ENCODE results near the gene ZNF232. TPM values are rescaled to one million over a fixed set of nuclear protein-coding genes. Genes with fewer than 3 reads are reported as not detected.
"Not testable (repeated sequence)": the region's sequence is repeated elsewhere in the genome, so short reads cannot be mapped to it uniquely, and the experiment has no call there.

Gene ZNF232
- total RNA-seq, 5 donors from 2014 or later (not counting 1 experiment from before 2014, with no cell fraction given), result 7.3 to 20.9 (median 14.2) TPM

DNA sequence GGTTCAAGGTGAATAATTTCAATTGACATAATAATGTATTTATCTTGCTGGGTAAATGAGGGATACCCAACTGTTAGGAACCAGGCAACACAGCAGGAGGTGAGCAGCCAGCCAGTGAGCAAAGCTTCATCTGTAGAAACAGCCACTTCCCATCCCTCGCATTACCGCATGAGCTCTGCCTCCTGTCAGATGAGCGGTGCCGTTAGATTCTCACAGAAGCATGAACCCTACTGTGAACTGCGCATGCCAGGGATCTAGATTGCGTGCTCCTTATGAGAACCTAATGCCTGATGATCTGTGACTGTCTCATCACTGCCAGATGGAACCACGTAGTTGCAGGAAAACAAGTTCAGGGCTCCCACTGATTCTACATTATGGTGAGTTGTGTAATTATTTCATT is 13.2 kb upstream of the ZNF232 start:
- 88% methylated on average over 6 of the region's 7 CpGs for WGBS (ENCODE audit: insufficient coverage)
- ATAC-seq (replicated peaks in 1 of 4); H3K4me1 ChIP-seq (ENCODE audit: control insufficient read depth in 1 of 2, extremely low read depth in 1 of 2, insufficient read depth in 2 of 2, low read length in 2 of 2); POLR2A ChIA-PET; H3K36me3 Mint-ChIP-seq; DNase-seq; H3K27ac Mint-ChIP-seq; H3K9me3 Mint-ChIP-seq; CTCF ChIA-PET; H3K4me3 ChIP-seq (ENCODE audit: control insufficient read depth in 1 of 2, extremely low read depth in 1 of 2, low read length in 1 of 2); H3K9me3 ChIP-seq; H3K4me3 Mint-ChIP-seq; H3K27ac ChIP-seq (ENCODE audit: low read length); H3K36me3 ChIP-seq (ENCODE audit: control insufficient read depth in 2 of 2, extremely low read depth in 1 of 2, insufficient read depth in 1 of 2, low read length in 1 of 2); H3K4me1 Mint-ChIP-seq: not testable (repeated sequence)
- peaks cover 30 to 57% of the 10 kb centered on the region in 2 donors for H3K27me3 Mint-ChIP-seq
- peaks cover 0 to 48% of the 10 kb centered on the region in 2 experiments for H3K27me3 ChIP-seq (replicated peaks in 1 of 2; ENCODE audit: control insufficient read depth in 2 of 2, extremely low read depth in 1 of 2, insufficient read depth in 2 of 2, low read length in 1 of 2)

GRCh38 chr17:5124125-5124760 is 12.6 kb upstream of the ZNF232 start:
- H3K9me3 ChIP-seq; H3K9me3 Mint-ChIP-seq; H3K27ac Mint-ChIP-seq; H3K4me1 ChIP-seq (ENCODE audit: control insufficient read depth in 1 of 2, extremely low read depth in 1 of 2, insufficient read depth in 2 of 2, low read length in 2 of 2); H3K36me3 Mint-ChIP-seq; CTCF ChIA-PET; H3K27ac ChIP-seq (ENCODE audit: low read length); H3K36me3 ChIP-seq (ENCODE audit: control insufficient read depth in 2 of 2, extremely low read depth in 1 of 2, insufficient read depth in 1 of 2, low read length in 1 of 2); H3K4me1 Mint-ChIP-seq; ATAC-seq (replicated peaks in 1 of 4); H3K4me3 ChIP-seq (ENCODE audit: control insufficient read depth in 1 of 2, extremely low read depth in 1 of 2, low read length in 1 of 2); POLR2A ChIA-PET: not testable (repeated sequence)
- H3K27me3 ChIP-seq (replicated peaks in 1 of 2; ENCODE audit: control insufficient read depth in 2 of 2, extremely low read depth in 1 of 2, insufficient read depth in 2 of 2, low read length in 1 of 2), result peaks cover 0 to 46% of the 10 kb centered on the region in 2 experiments
- peaks cover 30 to 59% of the 10 kb centered on the region in 2 donors for H3K27me3 Mint-ChIP-seq
- peak in 1 of 35 experiments; percentile 5 for DNase-seq
- H3K4me3 Mint-ChIP-seq, result peak overlapping the region in 1 of 3 donors; percentile 38
- 74% methylated on average over 4 of the region's 5 CpGs for WGBS (ENCODE audit: insufficient coverage)

DNA sequence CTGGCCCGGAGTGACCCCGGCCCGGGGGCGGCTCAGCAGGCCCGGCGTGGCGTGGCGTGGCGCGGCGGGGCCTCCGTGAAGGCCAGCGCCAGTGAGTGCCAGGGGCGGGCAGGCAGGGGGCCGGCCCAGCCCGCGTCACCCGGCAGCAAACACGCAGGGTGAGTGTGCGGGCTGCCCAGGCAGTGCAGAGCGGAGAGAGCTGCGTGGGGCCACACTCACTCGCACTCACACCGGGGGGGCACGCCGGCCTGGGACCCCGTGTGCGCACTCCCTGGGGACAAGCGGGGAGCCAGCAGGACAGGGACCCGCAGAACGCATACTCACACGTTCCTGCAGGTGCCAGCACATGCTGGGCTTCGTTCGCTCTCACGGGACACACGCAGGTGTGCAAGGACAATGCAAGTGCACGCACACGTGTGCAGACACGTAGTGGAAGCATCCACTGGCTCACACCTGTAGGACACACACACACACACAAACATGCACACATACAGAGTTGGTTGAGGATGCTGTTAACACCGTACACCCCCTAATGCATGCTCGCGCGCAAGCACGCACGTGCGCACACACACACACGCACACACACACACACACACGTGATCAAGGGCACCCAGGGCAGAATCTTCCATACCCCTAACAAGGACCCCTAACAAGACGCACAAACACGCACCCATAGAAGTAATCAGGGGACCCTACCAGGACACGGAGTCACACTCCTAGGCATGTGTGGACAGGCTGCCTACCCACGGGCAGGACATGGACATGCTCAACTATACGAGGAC is 11.9 kb upstream of the ZNF232 start:
- H3K4me1 Mint-ChIP-seq, result peaks cover 3 to 9% (median 5%) of the 10 kb centered on the region in 3 donors
- ATAC-seq (replicated peaks in 1 of 4) (peak in 2 of 4 experiments; percentile 12 to 36), DNase-seq (peak in 1 of 35 experiments; percentile 10)

DNA sequence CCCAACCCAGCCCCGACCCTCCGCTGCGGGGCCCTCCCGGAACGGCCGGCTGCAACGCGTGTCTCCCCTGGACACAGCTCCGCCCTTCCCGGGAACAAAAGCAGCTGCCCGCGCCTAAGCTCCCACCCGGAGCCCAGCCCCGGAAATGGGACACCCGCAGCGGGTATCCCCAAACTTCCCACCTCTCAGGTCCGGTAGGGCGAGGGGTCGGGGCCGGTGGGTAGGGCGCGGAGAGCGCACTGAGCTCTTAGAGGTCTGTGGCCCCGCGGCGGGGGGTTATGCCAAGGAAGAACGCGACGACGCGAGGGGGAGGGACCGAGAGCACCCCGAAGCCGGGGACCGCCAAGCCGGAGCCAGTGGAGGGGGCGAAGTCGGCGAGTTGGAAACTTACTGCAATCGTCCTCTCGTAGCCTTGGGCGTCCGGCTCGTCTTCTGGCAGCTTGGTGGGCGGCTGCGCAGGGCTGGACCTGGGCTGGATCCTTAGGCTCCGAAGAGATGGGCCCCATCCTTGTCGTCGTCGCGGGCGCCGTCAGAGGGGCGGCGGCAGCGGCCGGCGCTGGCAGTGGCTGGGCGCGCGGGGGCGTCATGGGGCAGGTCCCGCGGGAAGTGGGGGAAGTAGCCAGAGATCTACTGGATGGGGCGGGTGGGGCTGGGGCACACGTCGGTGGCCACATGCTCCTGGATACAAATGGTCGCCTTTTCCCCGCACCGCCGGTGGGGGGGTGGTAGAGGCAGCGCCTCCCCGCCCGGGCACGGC is 11.1 kb upstream of the ZNF232 start:
- DNase-seq (peak in 4 of 35 experiments; percentile 10 to 21 (median 14)), ATAC-seq (replicated peaks in 1 of 4) (peak in 3 of 4 experiments; percentile 45 to 67 (median 63))
- Histone ChIP-seq H3K36me3 (ENCODE audit: control insufficient read depth in 2 of 2, extremely low read depth in 1 of 2, insufficient read depth in 1 of 2, low read length in 1 of 2) (no peaks in the 10 kb centered on the region), H3K27ac (ENCODE audit: low read length) (no peak overlapping the region), H3K4me3 (ENCODE audit: control insufficient read depth in 1 of 2, extremely low read depth in 1 of 2, low read length in 1 of 2) (peak overlapping the region; percentile 21 to 24), H3K9me3 (no peaks in the 10 kb centered on the region), H3K27me3 (replicated peaks in 1 of 2; ENCODE audit: control insufficient read depth in 2 of 2, extremely low read depth in 1 of 2, insufficient read depth in 2 of 2, low read length in 1 of 2) (peaks cover 2 to 52% of the 10 kb centered on the region in 2 experiments), H3K4me1 (ENCODE audit: control insufficient read depth in 1 of 2, extremely low read depth in 1 of 2, insufficient read depth in 2 of 2, low read length in 2 of 2) (peaks cover 0 to 6% of the 10 kb centered on the region in 2 experiments)
- H3K4me3 Mint-ChIP-seq, result peak overlapping the region in 2 of 3 donors; percentile 21 to 75
- H3K27ac Mint-ChIP-seq, result no peak overlapping the region
- H3K4me1 Mint-ChIP-seq, result peaks cover 3 to 9% (median 5%) of the 10 kb centered on the region in 3 donors
- H3K36me3 Mint-ChIP-seq, result no peaks in the 10 kb centered on the region
- no peaks in the 10 kb centered on the region for H3K9me3 Mint-ChIP-seq
- POLR2A ChIA-PET, result no interaction called here
- H3K27me3 Mint-ChIP-seq, result peaks cover 37 to 67% of the 10 kb centered on the region in 2 donors
- whole genome bisulfite sequencing (ENCODE audit: insufficient coverage), result 12% methylated on average over 62 of the region's 75 CpGs
- CTCF ChIA-PET, result no interaction called here

More for the DNA sequence above, 11.9 kb upstream of the ZNF232 start:
- Histone ChIP-seq H3K4me3 (ENCODE audit: control insufficient read depth in 1 of 2, extremely low read depth in 1 of 2, low read length in 1 of 2) (no peak overlapping the region), H3K9me3 (no peaks in the 10 kb centered on the region), H3K36me3 (ENCODE audit: control insufficient read depth in 2 of 2, extremely low read depth in 1 of 2, insufficient read depth in 1 of 2, low read length in 1 of 2) (no peaks in the 10 kb centered on the region), H3K4me1 (ENCODE audit: control insufficient read depth in 1 of 2, extremely low read depth in 1 of 2, insufficient read depth in 2 of 2, low read length in 2 of 2) (peaks cover 0 to 6% of the 10 kb centered on the region in 2 experiments), H3K27ac (ENCODE audit: low read length) (no peak overlapping the region), H3K27me3 (replicated peaks in 1 of 2; ENCODE audit: control insufficient read depth in 2 of 2, extremely low read depth in 1 of 2, insufficient read depth in 2 of 2, low read length in 1 of 2) (peaks cover 0 to 45% of the 10 kb centered on the region in 2 experiments)
- Mint-ChIP-seq H3K4me3 (peak overlapping the region in 1 of 3 donors; percentile 10), H3K9me3 (no peaks in the 10 kb centered on the region), H3K27ac (no peak overlapping the region), H3K27me3 (peaks cover 32 to 62% of the 10 kb centered on the region in 2 donors), H3K36me3 (no peaks in the 10 kb centered on the region)
- ChIA-PET POLR2A (no interaction called here), CTCF (no interaction called here)
- 56% methylated on average over 45 of the region's 53 CpGs for WGBS (ENCODE audit: insufficient coverage)

DNA sequence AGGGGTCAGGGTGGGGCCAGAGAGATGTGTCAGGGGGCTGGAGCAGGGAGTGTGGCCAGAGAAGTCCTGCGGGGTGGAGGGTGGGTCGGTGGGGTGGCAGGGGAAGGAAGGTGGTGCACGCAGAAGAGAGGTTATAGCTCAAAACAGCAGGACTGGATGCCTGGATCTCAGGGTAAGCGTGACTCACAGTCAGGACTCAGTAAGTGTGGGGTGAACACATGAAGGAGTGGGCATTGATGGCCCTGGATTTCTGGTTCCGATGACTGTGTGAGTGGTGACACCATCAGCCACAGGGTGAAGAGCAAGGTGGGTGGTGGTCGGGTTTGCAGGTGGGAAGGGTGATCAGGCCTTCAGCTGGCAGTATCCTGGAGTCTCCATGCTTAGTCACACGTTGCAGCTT is 10.4 kb upstream of the ZNF232 start:
- Mint-ChIP-seq H3K4me3 (peak overlapping the region in 2 of 3 donors; percentile 44 to 75), H3K27me3 (peaks cover 35 to 66% of the 10 kb centered on the region in 2 donors)
- POLR2A ChIA-PET, result interaction anchor here in 1 of 2 donors (0.6 kb wide), 1 partner anchor 861 kb away, joined by 9 read pairs; no protein-coding TSS in a partner anchor
- H3K9me3 Mint-ChIP-seq; H3K4me1 ChIP-seq (ENCODE audit: control insufficient read depth in 1 of 2, extremely low read depth in 1 of 2, insufficient read depth in 2 of 2, low read length in 2 of 2); H3K27ac Mint-ChIP-seq; H3K27ac ChIP-seq (ENCODE audit: low read length); H3K9me3 ChIP-seq; ATAC-seq (replicated peaks in 1 of 4); H3K36me3 Mint-ChIP-seq; CTCF ChIA-PET; H3K4me1 Mint-ChIP-seq; DNase-seq; H3K4me3 ChIP-seq (ENCODE audit: control insufficient read depth in 1 of 2, extremely low read depth in 1 of 2, low read length in 1 of 2); H3K36me3 ChIP-seq (ENCODE audit: control insufficient read depth in 2 of 2, extremely low read depth in 1 of 2, insufficient read depth in 1 of 2, low read length in 1 of 2): not testable (repeated sequence)
- peaks cover 2 to 53% of the 10 kb centered on the region in 2 experiments for H3K27me3 ChIP-seq (replicated peaks in 1 of 2; ENCODE audit: control insufficient read depth in 2 of 2, extremely low read depth in 1 of 2, insufficient read depth in 2 of 2, low read length in 1 of 2)
- 90% methylated on average over 6 of the region's 7 CpGs for WGBS (ENCODE audit: insufficient coverage)

DNA sequence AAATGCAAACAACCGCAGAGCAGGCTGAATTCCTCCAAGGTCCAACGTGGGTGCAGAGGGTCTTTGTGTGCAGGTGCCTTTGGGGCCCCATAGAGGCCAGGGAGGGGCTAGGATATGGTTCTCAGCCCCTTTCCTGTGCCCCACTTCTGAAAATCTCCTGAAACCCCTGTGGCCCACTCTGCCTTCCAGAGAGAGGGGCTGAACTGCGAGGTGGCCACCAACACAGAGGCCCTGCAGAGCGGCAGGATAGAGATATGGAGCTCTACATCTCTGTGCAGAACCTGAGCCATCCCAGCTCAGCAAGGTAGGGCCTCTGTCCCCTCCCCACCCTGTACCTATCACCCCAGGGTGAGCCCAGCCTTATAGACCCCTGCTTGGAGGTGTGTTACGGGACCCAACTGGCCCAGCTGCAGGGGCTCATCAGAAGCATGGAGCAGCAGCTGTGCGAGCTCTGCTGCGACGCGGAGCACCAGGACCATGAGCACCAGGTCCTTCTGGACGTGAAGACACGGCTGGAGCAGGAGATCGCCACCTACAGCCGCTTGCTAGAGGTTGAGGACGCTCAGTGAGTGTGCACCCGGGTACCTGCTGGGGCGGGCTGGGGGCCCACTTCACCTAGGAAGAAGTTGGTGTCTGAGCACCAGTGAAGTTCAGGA is 9.6 kb upstream of the ZNF232 start:
- H3K4me3 Mint-ChIP-seq, result peak overlapping the region in 2 of 3 donors; percentile 24 to 75
- DNase-seq (peak in 1 of 35 experiments; percentile 7), ATAC-seq (replicated peaks in 1 of 4) (no peak)
- no peak overlapping the region for H3K27ac Mint-ChIP-seq
- 83% methylated on average over 14 of the region's 16 CpGs for WGBS (ENCODE audit: insufficient coverage)
- Histone ChIP-seq H3K27ac (ENCODE audit: low read length) (no peak overlapping the region), H3K4me1 (ENCODE audit: control insufficient read depth in 1 of 2, extremely low read depth in 1 of 2, insufficient read depth in 2 of 2, low read length in 2 of 2) (peaks cover 0 to 6% of the 10 kb centered on the region in 2 experiments), H3K36me3 (ENCODE audit: control insufficient read depth in 2 of 2, extremely low read depth in 1 of 2, insufficient read depth in 1 of 2, low read length in 1 of 2) (no peaks in the 10 kb centered on the region), H3K4me3 (ENCODE audit: control insufficient read depth in 1 of 2, extremely low read depth in 1 of 2, low read length in 1 of 2) (no peak overlapping the region), H3K27me3 (replicated peaks in 1 of 2; ENCODE audit: control insufficient read depth in 2 of 2, extremely low read depth in 1 of 2, insufficient read depth in 2 of 2, low read length in 1 of 2) (peaks cover 2 to 58% of the 10 kb centered on the region in 2 experiments), H3K9me3 (no peaks in the 10 kb centered on the region)
- no peaks in the 10 kb centered on the region for H3K9me3 Mint-ChIP-seq
- peaks cover 41 to 70% of the 10 kb centered on the region in 2 donors for H3K27me3 Mint-ChIP-seq
- H3K4me1 Mint-ChIP-seq, result peaks cover 3 to 11% (median 9%) of the 10 kb centered on the region in 3 donors
- ChIA-PET CTCF (no interaction called here), POLR2A (no interaction called here)
- no peaks in the 10 kb centered on the region for H3K36me3 Mint-ChIP-seq

Measured in T-cell (primary cell).